Keratinocyte (primary cell): ENCODE results near the gene FMO1.

Experiments used
- EZH2 ChIP-seq: IDR thresholded peaks from one replicate; pipeline ENCODE4 v1.6.1; 2012; ENCODE audit warnings: inconsistent platforms, mild to moderate bottlenecking, low read length, moderate library complexity
- TF ChIP-seq, protein P1 (sequence below), 3 experiments: IDR thresholded peaks in 1 of 3; conservative IDR thresholded peaks in 1 of 3; optimal IDR thresholded peaks in 1 of 3; 2 replicates in 2 of 3; 3 replicates in 1 of 3; pipeline versions ENCODE3 to v1.5.1; 2011; ENCODE audit warnings: low read length in 3 of 3, mild to moderate bottlenecking in 3 of 3, moderate library complexity in 2 of 3, control low read depth in 1 of 3, inconsistent platforms in 1 of 3; ENCODE audit not compliant: insufficient read depth in 2 of 3; ENCODE audit errors: extremely low read depth in 1 of 3

GRCh38 chr1:171266930-171267329 is 18.6 kb downstream of the FMO1 start:
- TF ChIP-seq, protein P1, sequence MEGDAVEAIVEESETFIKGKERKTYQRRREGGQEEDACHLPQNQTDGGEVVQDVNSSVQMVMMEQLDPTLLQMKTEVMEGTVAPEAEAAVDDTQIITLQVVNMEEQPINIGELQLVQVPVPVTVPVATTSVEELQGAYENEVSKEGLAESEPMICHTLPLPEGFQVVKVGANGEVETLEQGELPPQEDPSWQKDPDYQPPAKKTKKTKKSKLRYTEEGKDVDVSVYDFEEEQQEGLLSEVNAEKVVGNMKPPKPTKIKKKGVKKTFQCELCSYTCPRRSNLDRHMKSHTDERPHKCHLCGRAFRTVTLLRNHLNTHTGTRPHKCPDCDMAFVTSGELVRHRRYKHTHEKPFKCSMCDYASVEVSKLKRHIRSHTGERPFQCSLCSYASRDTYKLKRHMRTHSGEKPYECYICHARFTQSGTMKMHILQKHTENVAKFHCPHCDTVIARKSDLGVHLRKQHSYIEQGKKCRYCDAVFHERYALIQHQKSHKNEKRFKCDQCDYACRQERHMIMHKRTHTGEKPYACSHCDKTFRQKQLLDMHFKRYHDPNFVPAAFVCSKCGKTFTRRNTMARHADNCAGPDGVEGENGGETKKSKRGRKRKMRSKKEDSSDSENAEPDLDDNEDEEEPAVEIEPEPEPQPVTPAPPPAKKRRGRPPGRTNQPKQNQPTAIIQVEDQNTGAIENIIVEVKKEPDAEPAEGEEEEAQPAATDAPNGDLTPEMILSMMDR (optimal IDR thresholded peaks at IDR 0.05 in 1 of 3, IDR thresholded peaks at IDR 0.05 in 1 of 3, conservative IDR thresholded peaks at IDR 0.05 in 1 of 3; ENCODE audit: extremely low read depth in 1 of 3, insufficient read depth in 2 of 3, low read length in 3 of 3) = peak in 2 of 3 experiments; percentile 20 to 26
- TF ChIP-seq EZH2 = no peak
